Smooth muscle cell (in vitro differentiated cells): ENCODE data around the gene FAM8A1. TPM values are rescaled to one million over a fixed set of nuclear protein-coding genes. Genes with fewer than 3 reads are reported as not detected.

Experiments
- DNase-seq: peaks from one replicate; lab custom pipeline; 2025; ENCODE audit not compliant: unreplicated experiment; lab: John Stamatoyannopoulos, UW
- H2AFZ ChIP-seq: fragments of 200-600 bp; sonication (generic); 2 replicates; pipeline ENCODE4 v1.6.0; 2016; ENCODE audit warnings: antibody characterized with exemption, low read depth, mild to moderate bottlenecking
- H3F3A ChIP-seq: fragments of 200-600 bp; sonication (generic); 2 replicates; pipeline ENCODE4 v1.6.0; 2017; ENCODE audit warnings: antibody characterized with exemption, low read depth
- H3K27ac ChIP-seq: fragments of 200-600 bp; sonication (generic); 2 replicates; pipeline ENCODE4 v1.5.1; 2016; ENCODE audit warnings: low read depth, mild to moderate bottlenecking
- H3K27me3 ChIP-seq: fragments of 200-600 bp; sonication (generic); 2 replicates; pipeline ENCODE4 v1.6.1; 2016; ENCODE audit warnings: low read depth, mild to moderate bottlenecking
- H3K36me3 ChIP-seq: fragments of 200-600 bp; sonication (generic); 2 replicates; pipeline ENCODE4 v1.5.1; 2016; ENCODE audit warnings: low read depth
- H3K4me1 ChIP-seq: fragments of 200-600 bp; sonication (generic); 2 replicates; pipeline ENCODE4 v1.5.1; 2016; ENCODE audit warnings: low read depth
- H3K4me2 ChIP-seq: fragments of 200-600 bp; sonication (generic); 2 replicates; pipeline ENCODE4 v1.6.0; 2016; ENCODE audit warnings: mild to moderate bottlenecking
- H3K4me3 ChIP-seq: fragments of 200-600 bp; sonication (generic); 2 replicates; pipeline ENCODE4 v1.5.1; 2016; ENCODE audit warnings: mild to moderate bottlenecking
- H3K79me2 ChIP-seq: fragments of 200-600 bp; sonication (generic); 2 replicates; pipeline ENCODE4 v1.6.0; 2016; ENCODE audit warnings: low read depth, mild to moderate bottlenecking
- H3K9ac ChIP-seq: fragments of 200-600 bp; sonication (generic); 2 replicates; pipeline ENCODE4 v1.6.0; 2016; ENCODE audit warnings: low read depth
- H3K9me3 ChIP-seq: fragments of 200-600 bp; sonication (generic); replicated peaks from 2 replicates; pipeline ENCODE4 v1.5.1; 2016; ENCODE audit warnings: low read depth
- H4K20me1 ChIP-seq: fragments of 200-600 bp; sonication (generic); 2 replicates; pipeline ENCODE4 v1.6.0; 2016; ENCODE audit warnings: low read depth
- WGBS: methylation state at CpG from one replicate; pipeline ENCODE4 v1.1.7; 2016; ENCODE audit warnings: low lambda C conversion rate; 5-methylcytosine and 5-hydroxymethylcytosine counted together
- polyA plus RNA-seq: library from polyadenylated mRNA; unstranded; fragments of >200 nt; fragmentation: Nextera tagmentation; extraction: Ambion mirVana; gene quantifications from 2 replicates; pipeline ENCODE4 v1.2.1, GENCODE V29; 2016
- total RNA-seq: library from RNA; depleted of rRNA; stranded (reverse); fragments of >200 nt; gene quantifications from 2 replicates; pipeline ENCODE4 v1.2.3, GENCODE V29; 2014
- TF ChIP-seq, protein P1 (sequence below): fragments of 200-600 bp; sonication (generic); IDR thresholded peaks from 2 replicates; pipeline ENCODE4 v1.5.1; 2017; ENCODE audit warnings: borderline replicate concordance, mild to moderate bottlenecking, antibody characterized with exemption; ENCODE audit not compliant: insufficient read depth, poor library complexity, severe bottlenecking

FAM8A1 gene
- total and polyA plus RNA-seq, 2 experiments from 2014 or later: 11.8 to 33.2 TPM

DNA sequence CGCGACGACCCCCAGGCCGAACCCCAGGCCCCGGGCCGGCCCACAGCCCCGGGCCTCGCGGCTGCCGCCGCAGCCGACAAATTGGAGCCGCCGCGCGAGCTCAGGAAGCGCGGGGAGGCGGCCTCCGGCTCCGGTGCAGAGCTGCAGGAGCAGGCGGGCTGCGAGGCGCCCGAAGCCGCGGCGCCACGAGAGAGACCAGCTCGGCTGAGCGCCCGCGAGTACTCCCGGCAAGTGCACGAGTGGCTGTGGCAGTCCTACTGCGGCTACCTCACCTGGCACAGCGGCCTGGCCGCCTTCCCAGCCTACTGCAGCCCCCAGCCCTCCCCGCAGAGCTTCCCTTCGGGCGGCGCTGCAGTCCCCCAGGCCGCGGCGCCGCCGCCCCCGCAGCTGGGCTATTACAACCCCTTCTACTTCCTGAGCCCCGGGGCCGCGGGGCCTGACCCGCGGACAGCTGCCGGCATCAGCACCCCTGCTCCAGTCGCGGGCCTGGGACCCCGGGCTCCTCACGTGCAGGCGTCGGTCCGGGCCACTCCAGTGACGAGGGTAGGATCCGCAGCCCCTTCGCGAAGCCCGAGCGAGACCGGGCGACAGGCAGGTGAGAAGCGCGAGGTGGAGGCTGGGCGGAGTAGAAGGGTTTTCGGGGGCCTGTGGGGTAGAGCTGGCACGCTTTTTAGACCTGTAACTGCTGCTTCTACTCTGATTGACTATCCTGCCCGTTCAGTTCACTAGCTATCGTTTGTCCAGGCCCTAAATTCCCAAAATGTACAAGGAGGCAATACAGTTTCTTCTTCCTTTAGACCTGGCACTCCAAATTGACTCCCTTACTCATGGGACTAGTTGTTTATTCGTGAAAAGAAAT, 654 bp downstream of the FAM8A1 start:
- Histone ChIP-seq H2AFZ (peak overlapping the region; percentile 52), H3K9me3 (no peaks in the 10 kb centered on the region), H3K36me3 (no peaks in the 10 kb centered on the region), H3K4me2 (peak overlapping the region; percentile 95), H3F3A (no peaks in the 10 kb centered on the region), H3K79me2 (peaks cover 14% of the 10 kb centered on the region), H3K27ac (peak overlapping the region; percentile 59), H3K9ac (peak overlapping the region; percentile 72), H3K27me3 (no peaks in the 10 kb centered on the region), H3K4me1 (peaks cover 10% of the 10 kb centered on the region), H4K20me1 (peaks cover 11% of the 10 kb centered on the region), H3K4me3 (peak overlapping the region; percentile 79)
- TF ChIP-seq, protein P1, sequence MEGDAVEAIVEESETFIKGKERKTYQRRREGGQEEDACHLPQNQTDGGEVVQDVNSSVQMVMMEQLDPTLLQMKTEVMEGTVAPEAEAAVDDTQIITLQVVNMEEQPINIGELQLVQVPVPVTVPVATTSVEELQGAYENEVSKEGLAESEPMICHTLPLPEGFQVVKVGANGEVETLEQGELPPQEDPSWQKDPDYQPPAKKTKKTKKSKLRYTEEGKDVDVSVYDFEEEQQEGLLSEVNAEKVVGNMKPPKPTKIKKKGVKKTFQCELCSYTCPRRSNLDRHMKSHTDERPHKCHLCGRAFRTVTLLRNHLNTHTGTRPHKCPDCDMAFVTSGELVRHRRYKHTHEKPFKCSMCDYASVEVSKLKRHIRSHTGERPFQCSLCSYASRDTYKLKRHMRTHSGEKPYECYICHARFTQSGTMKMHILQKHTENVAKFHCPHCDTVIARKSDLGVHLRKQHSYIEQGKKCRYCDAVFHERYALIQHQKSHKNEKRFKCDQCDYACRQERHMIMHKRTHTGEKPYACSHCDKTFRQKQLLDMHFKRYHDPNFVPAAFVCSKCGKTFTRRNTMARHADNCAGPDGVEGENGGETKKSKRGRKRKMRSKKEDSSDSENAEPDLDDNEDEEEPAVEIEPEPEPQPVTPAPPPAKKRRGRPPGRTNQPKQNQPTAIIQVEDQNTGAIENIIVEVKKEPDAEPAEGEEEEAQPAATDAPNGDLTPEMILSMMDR: peak; percentile 2
- under 1% methylated on average over 74 of the region's 77 CpGs for WGBS
- peak; percentile 32 for DNase-seq

DNA sequence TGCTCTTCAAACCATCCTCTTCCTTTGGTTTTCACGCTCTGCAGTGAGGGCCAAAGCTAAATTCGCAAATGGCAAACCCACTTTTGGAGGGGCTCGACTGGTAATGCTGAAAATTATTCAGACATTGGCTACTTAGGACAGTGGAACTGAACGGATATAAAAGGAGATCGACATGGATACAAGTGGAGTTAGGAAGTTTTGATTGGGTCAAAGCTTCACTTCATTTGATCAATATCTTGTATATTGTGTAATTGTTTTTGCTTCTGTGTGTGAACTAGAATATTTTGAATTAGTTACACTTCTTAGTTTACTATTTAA, 1.2 kb downstream of the FAM8A1 start:
- DNase-seq: no peak
- TF ChIP-seq, protein P1: no peak
- peak overlapping the region; percentile 72 for H3K9ac ChIP-seq

GRCh38 chr6:17602888-17603287, 2.8 kb downstream of the FAM8A1 start:
- Histone ChIP-seq H4K20me1 (peaks cover 11% of the 10 kb centered on the region), H3K27ac (no peak overlapping the region), H3K27me3 (no peaks in the 10 kb centered on the region), H3K9me3 (no peaks in the 10 kb centered on the region), H3K4me2 (no peak overlapping the region), H3K4me3 (no peak overlapping the region), H3K36me3 (no peaks in the 10 kb centered on the region), H2AFZ (no peak overlapping the region), H3K9ac (no peak overlapping the region), H3F3A (no peaks in the 10 kb centered on the region), H3K4me1 (peaks cover 10% of the 10 kb centered on the region), H3K79me2 (peaks cover 14% of the 10 kb centered on the region)
- TF ChIP-seq, protein P1: no peak
- no peak for DNase-seq
- 52% methylated on average over 1 of the region's 1 CpG for WGBS

More for the DNA sequence above, 1.2 kb downstream of the FAM8A1 start:
- peak overlapping the region; percentile 52 for H2AFZ ChIP-seq
- H3F3A ChIP-seq: no peaks in the 10 kb centered on the region
- H3K27ac ChIP-seq: no peak overlapping the region
- peaks cover 10% of the 10 kb centered on the region for H3K4me1 ChIP-seq
- H4K20me1 ChIP-seq: peaks cover 11% of the 10 kb centered on the region
- no peaks in the 10 kb centered on the region for H3K9me3 ChIP-seq
- H3K4me2 ChIP-seq: peak overlapping the region; percentile 95
- no peaks in the 10 kb centered on the region for H3K36me3 ChIP-seq
- 23% methylated on average over 5 of the region's 5 CpGs for WGBS
- H3K27me3 ChIP-seq: no peaks in the 10 kb centered on the region
- H3K79me2 ChIP-seq: peaks cover 14% of the 10 kb centered on the region
- peak overlapping the region; percentile 79 for H3K4me3 ChIP-seq

DNA sequence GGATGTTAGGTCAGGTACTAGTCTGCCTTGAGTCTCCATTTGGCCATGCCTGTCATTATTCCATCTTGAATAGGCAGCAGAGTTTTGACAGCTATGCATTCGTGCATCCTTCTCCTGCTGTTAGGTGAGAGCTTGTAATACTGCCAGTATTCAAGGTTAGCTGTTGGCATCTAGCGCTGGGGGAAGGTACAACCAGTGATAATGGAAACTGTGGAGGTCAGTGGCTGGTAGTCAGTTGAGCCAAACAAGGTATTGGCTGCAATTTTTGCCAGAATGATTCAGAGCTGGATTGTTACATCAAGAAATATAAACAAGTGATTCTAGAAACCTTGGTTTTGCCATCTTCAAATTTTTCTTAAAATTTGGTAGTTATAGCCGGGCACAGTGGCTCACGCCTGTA, 6.5 kb downstream of the FAM8A1 start:
- no peak for DNase-seq
- peaks cover 4% of the 10 kb centered on the region for H3K4me1 ChIP-seq
- peaks cover 9% of the 10 kb centered on the region for H3K79me2 ChIP-seq
- H2AFZ ChIP-seq: no peak overlapping the region
- TF ChIP-seq, protein P1: no peak
- H3K4me3 ChIP-seq: no peak overlapping the region
- no peaks in the 10 kb centered on the region for H3K9me3 ChIP-seq
- WGBS: 97% methylated on average over 4 of the region's 4 CpGs
- H3K27me3 ChIP-seq: no peaks in the 10 kb centered on the region
- no peaks in the 10 kb centered on the region for H3K36me3 ChIP-seq
- no peak overlapping the region for H3K27ac ChIP-seq
- H3K4me2 ChIP-seq: no peak overlapping the region
- H3F3A ChIP-seq: peaks cover 4% of the 10 kb centered on the region
- H3K9ac ChIP-seq: no peak overlapping the region
- peaks cover 6% of the 10 kb centered on the region for H4K20me1 ChIP-seq
